GM19025 (cell line): ENCODE results near the gene DECR2.
"Not testable (repeated sequence)": the region's sequence is repeated elsewhere in the genome, so short reads cannot be mapped to it uniquely, and the experiment has no call there.

Source experiments
- ATAC-seq: cut with Tn5 transposase; IDR thresholded peaks from one replicate; pipeline ENCODE4 v1.9.1; 2021; ENCODE audit warnings: mild to moderate bottlenecking, low read depth, moderate library complexity; ENCODE audit not compliant: unreplicated experiment

The DECR2 gene

GRCh38 chr16:401468-402348 lies at the start of gene DECR2:
DECR2 (plus strand) TSS chr16:401885; CDS start chr16:401964, 79 bp downstream.
- ATAC-seq: peak; percentile 56

- peak; percentile 61 for ATAC-seq
Measured at GRCh38 chr16:352547-353403, 48.9 kb upstream of the DECR2 start, which contains the start of gene AXIN1. AXIN1 (minus strand) TSS chr16:352723; CDS start chr16:347025, 5,698 bp downstream.

GRCh38 chr16:353404-354290 lies 48.0 kb upstream of the DECR2 start:
- ATAC-seq: no peak

GRCh38 chr16:354291-354881 lies 47.3 kb upstream of the DECR2 start:
- no peak for ATAC-seq

- ATAC-seq: no peak
Measured at GRCh38 chr16:354971-355461, 46.7 kb upstream of the DECR2 start.

GRCh38 chr16:356741-357140 lies 44.9 kb upstream of the DECR2 start:
- no peak for ATAC-seq

GRCh38 chr16:359067-359763 lies 42.5 kb upstream of the DECR2 start:
- no peak for ATAC-seq

- ATAC-seq: no peak
Measured at GRCh38 chr16:359871-360697, 41.6 kb upstream of the DECR2 start.

- no peak for ATAC-seq
Measured at GRCh38 chr16:360698-361336, 40.9 kb upstream of the DECR2 start.

GRCh38 chr16:361341-361871 lies 40.3 kb upstream of the DECR2 start:
- ATAC-seq: no peak

GRCh38 chr16:361872-362701 lies 39.6 kb upstream of the DECR2 start:
- no peak for ATAC-seq

- not testable (repeated sequence) for ATAC-seq
Measured at GRCh38 chr16:362702-362999, 39.0 kb upstream of the DECR2 start.

GRCh38 chr16:363110-363765 lies 38.4 kb upstream of the DECR2 start:
- ATAC-seq: no peak

- no peak for ATAC-seq
Measured at GRCh38 chr16:363766-364490, 37.8 kb upstream of the DECR2 start.

- ATAC-seq: no peak
Measured at GRCh38 chr16:364595-365491, 36.8 kb upstream of the DECR2 start.
